Trophoblast cell (in vitro differentiated cells and primary cell): ENCODE measurements around the gene ITPR1.

Source experiments
- DNase-seq, 2 donors: peaks; one replicate each; pipeline ENCODE4 v3.0.0-alpha.2; 2016
- H2AFZ ChIP-seq: 2 replicates; pipeline ENCODE4 v1.6.1; 2013; ENCODE audit warnings: low read length, moderate library complexity, mild to moderate bottlenecking; ENCODE audit not compliant: insufficient read depth, poor library complexity
- H2AK5ac ChIP-seq: 2 replicates; pipeline ENCODE4 v1.6.1; 2013; ENCODE audit warnings: mild to moderate bottlenecking, low read length
- H2BK120ac ChIP-seq: 2 replicates; pipeline ENCODE4 v1.6.1; 2013; ENCODE audit warnings: low read length, mild to moderate bottlenecking, moderate library complexity; ENCODE audit not compliant: insufficient read depth, poor library complexity
- H2BK12ac ChIP-seq: 2 replicates; pipeline ENCODE4 v1.6.1; 2013; ENCODE audit warnings: mild to moderate bottlenecking, low read length, moderate library complexity
- H2BK5ac ChIP-seq: 2 replicates; pipeline ENCODE4 v1.6.1; 2013; ENCODE audit warnings: low read length, low read depth, moderate library complexity, mild to moderate bottlenecking; ENCODE audit not compliant: poor library complexity
- H3K14ac ChIP-seq: 2 replicates; pipeline ENCODE4 v1.6.1; 2013; ENCODE audit warnings: mild to moderate bottlenecking, low read length
- H3K18ac ChIP-seq: 2 replicates; pipeline ENCODE4 v1.6.1; 2013; ENCODE audit warnings: mild to moderate bottlenecking, low read length
- H3K23ac ChIP-seq: 2 replicates; pipeline ENCODE4 v1.6.1; 2013; ENCODE audit warnings: low read length
- H3K27ac ChIP-seq: 2 replicates; pipeline ENCODE4 v1.5.1; 2013; ENCODE audit warnings: low read depth, mild to moderate bottlenecking, inconsistent platforms, low read length, moderate library complexity
- H3K27me3 ChIP-seq: 2 replicates; pipeline ENCODE4 v1.6.1; 2013; ENCODE audit warnings: inconsistent platforms, mild to moderate bottlenecking, low read length, moderate library complexity; ENCODE audit not compliant: insufficient read depth
- H3K36me3 ChIP-seq, 2 experiments: 1 replicate in 1 of 2; 2 replicates in 1 of 2; pipeline ENCODE4 v1.6.1; 2013; ENCODE audit warnings: low read length in 2 of 2, mild to moderate bottlenecking in 2 of 2, moderate library complexity in 1 of 2; ENCODE audit not compliant: insufficient read depth in 2 of 2, control insufficient read depth in 1 of 2
- H3K4ac ChIP-seq: 2 replicates; pipeline ENCODE4 v1.6.1; 2013; ENCODE audit warnings: low read depth, mild to moderate bottlenecking, low read length, moderate library complexity
- H3K4me1 ChIP-seq, 2 experiments: 1 replicate in 1 of 2; 2 replicates in 1 of 2; pipeline ENCODE4 v1.6.1; 2013; ENCODE audit warnings: low read length in 2 of 2, mild to moderate bottlenecking in 2 of 2, moderate library complexity in 1 of 2; ENCODE audit not compliant: insufficient read depth in 2 of 2, control insufficient read depth in 1 of 2
- H3K4me2 ChIP-seq: 2 replicates; pipeline ENCODE4 v1.6.1; 2013; ENCODE audit warnings: inconsistent platforms, mild to moderate bottlenecking, low read length, moderate library complexity
- H3K4me3 ChIP-seq: 2 replicates; pipeline ENCODE4 v1.5.1; 2013; ENCODE audit warnings: mild to moderate bottlenecking, low read depth, low read length, inconsistent platforms
- H3K79me1 ChIP-seq: one replicate; pipeline ENCODE4 v1.6.1; 2013; ENCODE audit warnings: low read length
- H3K79me2 ChIP-seq: 2 replicates; pipeline ENCODE4 v1.6.1; 2013; ENCODE audit warnings: low read length, mild to moderate bottlenecking; ENCODE audit not compliant: control insufficient read depth, insufficient read depth, poor library complexity
- H3K9ac ChIP-seq: 2 replicates; pipeline ENCODE4 v1.6.1; 2013; ENCODE audit warnings: mild to moderate bottlenecking, low read length
- H3K9me3 ChIP-seq: 2 replicates; pipeline ENCODE4 v1.6.1; 2013; ENCODE audit warnings: low read depth, mild to moderate bottlenecking, control low read depth, inconsistent platforms, low read length; ENCODE audit not compliant: insufficient read depth
- H4K12ac ChIP-seq: 2 replicates; pipeline ENCODE4 v1.6.1; 2013; ENCODE audit warnings: low read depth, mild to moderate bottlenecking, low read length, moderate library complexity
- H4K8ac ChIP-seq: 2 replicates; pipeline ENCODE4 v1.6.1; 2013; ENCODE audit warnings: low read depth, mild to moderate bottlenecking, low read length, moderate library complexity
- H4K91ac ChIP-seq: one replicate; pipeline ENCODE4 v1.6.1; 2013; ENCODE audit warnings: low read depth, mild to moderate bottlenecking, low read length, moderate library complexity
- WGBS: extraction: QIAGEN DNeasy Blood & Tissue Kit; methylation state at CpG from one replicate; pipeline ENCODE4 v1.1.7; 2013; ENCODE audit warnings: missing lambda C conversion rate; ENCODE audit not compliant: insufficient read length, insufficient coverage; ENCODE audit errors: extremely low coverage; 5-methylcytosine and 5-hydroxymethylcytosine counted together

Gene ITPR1

DNA sequence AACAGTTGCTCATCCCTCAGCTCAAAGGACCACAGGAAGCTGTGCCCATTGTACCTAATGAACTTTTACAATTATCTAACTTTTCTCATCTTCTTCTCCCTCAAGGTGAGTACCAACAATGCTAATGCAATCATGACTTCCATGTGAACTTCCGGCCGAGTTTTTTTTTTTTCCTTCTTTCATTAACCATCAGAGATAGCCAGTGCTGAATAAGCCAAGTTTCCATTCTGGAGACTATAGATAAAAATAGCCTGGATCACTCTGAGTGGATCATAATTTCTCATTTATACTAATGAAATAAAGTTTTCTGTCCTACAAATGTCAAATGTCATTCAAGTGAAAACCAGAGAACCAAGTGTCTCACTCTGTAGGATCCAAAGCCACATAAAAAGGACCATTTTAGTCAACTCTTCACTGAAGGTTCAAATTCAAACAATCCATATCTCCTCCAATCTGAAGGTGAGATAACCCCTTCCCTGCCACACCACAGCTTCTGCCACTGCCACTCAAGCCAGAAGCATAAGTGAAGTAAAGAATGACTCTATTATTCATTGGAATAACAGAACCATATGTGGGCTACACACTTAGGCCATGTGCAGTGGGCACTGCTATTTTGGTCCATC lies 31.6 kb upstream of the ITPR1 start:
- H4K91ac ChIP-seq: no peak overlapping the region

DNA sequence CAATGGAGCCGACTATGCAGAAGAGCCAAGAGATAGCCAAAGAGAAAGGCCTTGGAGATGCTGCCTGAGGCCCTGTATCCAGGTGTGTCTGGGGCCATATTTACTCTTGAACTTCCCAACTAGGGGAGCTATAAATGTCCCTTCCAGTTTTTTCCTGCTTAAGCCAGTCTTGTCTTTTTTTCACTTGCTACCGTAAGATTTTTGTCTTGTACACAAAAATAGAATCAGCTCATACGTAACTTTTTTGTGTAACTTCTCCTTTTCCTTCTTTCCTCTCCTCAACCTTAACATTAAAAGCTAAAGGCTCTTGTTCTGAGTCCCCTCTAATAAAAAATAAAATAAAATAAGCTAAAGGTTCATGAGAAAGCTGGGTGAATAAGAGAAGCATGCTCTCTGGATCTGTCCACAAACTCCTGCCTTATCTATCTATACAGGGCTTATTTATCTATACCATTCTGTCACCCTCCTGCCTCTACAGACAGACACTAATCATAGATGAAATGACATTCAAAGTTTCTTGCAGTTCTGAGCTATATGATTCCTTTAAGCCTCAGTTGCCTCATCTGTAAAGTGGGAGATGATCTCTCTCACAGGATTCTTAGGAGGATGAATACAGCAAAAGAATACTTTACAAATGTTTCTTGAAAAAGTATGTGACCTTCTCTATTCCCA lies 30.6 kb upstream of the ITPR1 start:
- Histone ChIP-seq H2BK5ac (no peak overlapping the region), H3K4me3 (no peak overlapping the region), H3K4ac (no peak overlapping the region), H3K18ac (no peak overlapping the region), H2BK120ac (no peak overlapping the region), H3K79me1 (peaks cover 2% of the 10 kb centered on the region), H3K27me3 (no peaks in the 10 kb centered on the region), H2AFZ (no peak overlapping the region), H4K91ac (no peak overlapping the region), H3K79me2 (no peaks in the 10 kb centered on the region), H3K4me2 (no peak overlapping the region), H3K14ac (no peak overlapping the region), H3K23ac (no peak overlapping the region), H3K9me3 (no peaks in the 10 kb centered on the region), H3K9ac (no peak overlapping the region), H4K12ac (no peak overlapping the region), H3K4me1 (peaks cover 0 to 3% of the 10 kb centered on the region in 2 experiments), H2BK12ac (no peak overlapping the region), H3K36me3 (no peaks in the 10 kb centered on the region), H3K27ac (no peak overlapping the region), H4K8ac (no peak overlapping the region), H2AK5ac (no peak overlapping the region)
- DNase-seq: no peak
- no CpG with 5 or more reads among the region's 3 CpGs for WGBS

More for the DNA sequence above, 31.6 kb upstream of the ITPR1 start:
- no peak overlapping the region for H3K4ac ChIP-seq
- WGBS: no CpG with 5 or more reads among the region's 2 CpGs
- no peak overlapping the region for H2AFZ ChIP-seq
- no peaks in the 10 kb centered on the region for H3K79me1 ChIP-seq
- peaks cover 0 to 3% of the 10 kb centered on the region in 2 experiments for H3K4me1 ChIP-seq
- no peak overlapping the region for H3K4me3 ChIP-seq
- no peak overlapping the region for H4K8ac ChIP-seq
- no peak overlapping the region for H2BK12ac ChIP-seq
- H3K36me3 ChIP-seq: no peaks in the 10 kb centered on the region
- no peaks in the 10 kb centered on the region for H3K27me3 ChIP-seq
- no peak overlapping the region for H3K4me2 ChIP-seq
- H3K14ac ChIP-seq: no peak overlapping the region
- no peak overlapping the region for H2AK5ac ChIP-seq
- H3K27ac ChIP-seq: no peak overlapping the region
- no peaks in the 10 kb centered on the region for H3K9me3 ChIP-seq
- no peak overlapping the region for H2BK120ac ChIP-seq
- H3K9ac ChIP-seq: no peak overlapping the region
- no peak overlapping the region for H4K12ac ChIP-seq
- no peak overlapping the region for H3K18ac ChIP-seq
- H2BK5ac ChIP-seq: no peak overlapping the region
- no peak overlapping the region for H3K23ac ChIP-seq
- no peak for DNase-seq
- no peaks in the 10 kb centered on the region for H3K79me2 ChIP-seq

DNA sequence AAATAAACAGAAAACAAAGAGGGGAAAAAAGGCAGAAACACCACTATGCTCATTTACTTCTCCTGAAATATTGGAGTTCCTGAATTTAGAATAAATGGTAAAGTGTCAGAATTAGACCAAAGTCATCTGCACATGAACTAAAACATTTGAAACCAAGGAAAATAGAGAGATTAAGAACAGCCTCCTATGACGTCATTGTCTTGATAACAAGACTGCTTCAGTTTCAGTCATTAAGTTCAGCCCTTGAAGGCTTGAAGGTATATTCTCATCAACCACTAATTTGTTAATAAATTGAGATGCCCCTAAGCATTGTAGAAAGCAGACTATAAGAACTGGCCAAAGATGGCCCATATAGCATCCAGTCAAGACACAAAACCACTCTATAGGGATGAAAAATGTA lies 28.6 kb upstream of the ITPR1 start:
- Histone ChIP-seq H3K14ac (no peak overlapping the region), H3K36me3 (no peaks in the 10 kb centered on the region), H3K79me2 (no peaks in the 10 kb centered on the region), H3K9ac (no peak overlapping the region), H3K4me1 (peaks cover 0 to 3% of the 10 kb centered on the region in 2 experiments), H3K23ac (no peak overlapping the region), H2BK12ac (no peak overlapping the region), H3K4me2 (no peak overlapping the region), H3K27me3 (no peaks in the 10 kb centered on the region), H2AK5ac (no peak overlapping the region), H3K4ac (no peak overlapping the region), H4K8ac (no peak overlapping the region), H3K27ac (no peak overlapping the region), H2BK120ac (no peak overlapping the region), H3K79me1 (peaks cover 2% of the 10 kb centered on the region), H3K9me3 (no peaks in the 10 kb centered on the region), H4K91ac (no peak overlapping the region), H4K12ac (no peak overlapping the region), H3K4me3 (no peak overlapping the region), H2BK5ac (no peak overlapping the region), H2AFZ (no peak overlapping the region), H3K18ac (no peak overlapping the region)
- no peak for DNase-seq
- no CpG with 5 or more reads among the region's 1 CpG for WGBS

DNA sequence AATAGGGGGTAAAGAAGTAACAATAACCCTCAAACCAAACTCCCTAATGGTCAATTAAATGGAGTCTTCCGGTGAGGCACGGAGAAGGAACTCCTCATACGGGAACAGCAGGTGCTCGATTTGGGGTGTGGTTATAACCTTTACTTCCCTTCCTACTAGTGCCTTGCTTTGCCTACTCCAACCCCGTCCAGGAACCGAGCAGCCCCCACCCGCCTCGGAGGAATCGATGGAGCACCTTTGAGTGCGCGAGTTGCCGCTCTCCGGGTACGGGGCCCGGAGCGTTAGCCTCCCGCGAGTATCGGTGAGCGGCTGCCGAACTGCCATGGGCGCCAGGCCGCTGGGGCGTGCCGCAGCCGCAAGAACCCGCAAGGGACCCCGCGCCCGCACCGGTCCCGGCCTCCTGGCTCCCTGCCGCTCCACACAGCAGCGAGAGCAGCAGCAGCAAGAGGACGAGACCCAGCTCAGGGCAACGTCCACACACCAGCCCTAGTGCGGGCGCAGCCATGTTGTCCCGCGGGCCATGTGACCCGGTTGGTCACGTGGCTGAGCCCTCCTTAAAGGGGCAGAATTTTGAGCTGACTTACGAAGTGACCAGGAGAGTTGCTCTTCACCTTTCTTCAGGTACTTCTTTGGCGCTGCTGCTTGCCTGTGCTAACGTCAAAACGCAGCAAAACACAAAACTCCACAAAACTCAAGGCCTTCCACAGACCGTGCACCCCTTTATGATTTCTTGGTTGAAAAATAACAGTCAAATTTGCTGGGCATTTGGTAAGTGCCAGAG lies 26.2 kb upstream of the ITPR1 start, which contains the start of gene SUMF1:
SUMF1 (minus strand) TSS at position 529 of the 781 bp plus-strand sequence; CDS start at position 505, 24 bp downstream.
- peak within 1 kb of the TSS; percentile 91 for H4K12ac ChIP-seq
- DNase-seq: peak; percentile 77 to 87

More for the DNA sequence above, 26.2 kb upstream of the ITPR1 start, which contains the start of gene SUMF1:
- H3K23ac ChIP-seq: no peak within 1 kb of the TSS
- H3K27me3 ChIP-seq: no peaks in the 10 kb centered on the region
- H3K4me1 ChIP-seq: peaks cover 0 to 3% of the 10 kb centered on the region in 2 experiments
- H3K4ac ChIP-seq: peak within 1 kb of the TSS; percentile 40
- H3K79me2 ChIP-seq: no peaks in the 10 kb centered on the region
- H3K79me1 ChIP-seq: peaks cover 2% of the 10 kb centered on the region
- H2BK5ac ChIP-seq: no peak within 1 kb of the TSS
- H3K36me3 ChIP-seq: no peaks in the 10 kb centered on the region
- peak within 1 kb of the TSS; percentile 97 for H3K9ac ChIP-seq
- no peak within 1 kb of the TSS for H2AK5ac ChIP-seq
- H3K27ac ChIP-seq: no peak within 1 kb of the TSS
- H3K9me3 ChIP-seq: no peaks in the 10 kb centered on the region
- peak within 1 kb of the TSS; percentile 85 for H3K18ac ChIP-seq
- peak within 1 kb of the TSS; percentile 98 for H2AFZ ChIP-seq
- WGBS: no CpG with 5 or more reads among the region's 47 CpGs
- peak within 1 kb of the TSS; percentile 100 for H3K4me3 ChIP-seq
- peak within 1 kb of the TSS; percentile 70 for H3K4me2 ChIP-seq
- peak within 1 kb of the TSS; percentile 65 for H4K91ac ChIP-seq
- H4K8ac ChIP-seq: peak within 1 kb of the TSS; percentile 98
- no peak within 1 kb of the TSS for H2BK12ac ChIP-seq
- H2BK120ac ChIP-seq: no peak within 1 kb of the TSS
- H3K14ac ChIP-seq: peak within 1 kb of the TSS; percentile 86
